HUES48 (cell line): Measurements from ENCODE around the gene GTSF1L.

ENCODE experiments used
- H3K27ac ChIP-seq: one replicate; pipeline ENCODE4 v1.7.0; 2013; ENCODE audit warnings: low read depth, low read length, inconsistent platforms
- H3K27me3 ChIP-seq: 2 replicates; pipeline ENCODE4 v1.6.1; 2013; ENCODE audit warnings: mild to moderate bottlenecking, low read length; ENCODE audit not compliant: control insufficient read depth, insufficient read depth
- H3K36me3 ChIP-seq: 2 replicates; pipeline ENCODE4 v1.6.1; 2013; ENCODE audit warnings: low read length; ENCODE audit not compliant: control insufficient read depth, insufficient read depth
- H3K4me1 ChIP-seq: 2 replicates; pipeline ENCODE4 v1.6.1; 2013; ENCODE audit warnings: mild to moderate bottlenecking, low read length; ENCODE audit not compliant: control insufficient read depth, insufficient read depth
- H3K4me3 ChIP-seq: 2 replicates; pipeline ENCODE4 v1.5.1; 2013; ENCODE audit warnings: mild to moderate bottlenecking, low read depth, low read length
- H3K9ac ChIP-seq: 2 replicates; pipeline ENCODE4 v1.6.1; 2013; ENCODE audit warnings: mild to moderate bottlenecking, low read depth, low read length, moderate library complexity
- H3K9me3 ChIP-seq: 2 replicates; pipeline ENCODE4 v1.6.1; 2013; ENCODE audit warnings: low read length; ENCODE audit not compliant: control insufficient read depth, insufficient read depth

Gene GTSF1L

DNA sequence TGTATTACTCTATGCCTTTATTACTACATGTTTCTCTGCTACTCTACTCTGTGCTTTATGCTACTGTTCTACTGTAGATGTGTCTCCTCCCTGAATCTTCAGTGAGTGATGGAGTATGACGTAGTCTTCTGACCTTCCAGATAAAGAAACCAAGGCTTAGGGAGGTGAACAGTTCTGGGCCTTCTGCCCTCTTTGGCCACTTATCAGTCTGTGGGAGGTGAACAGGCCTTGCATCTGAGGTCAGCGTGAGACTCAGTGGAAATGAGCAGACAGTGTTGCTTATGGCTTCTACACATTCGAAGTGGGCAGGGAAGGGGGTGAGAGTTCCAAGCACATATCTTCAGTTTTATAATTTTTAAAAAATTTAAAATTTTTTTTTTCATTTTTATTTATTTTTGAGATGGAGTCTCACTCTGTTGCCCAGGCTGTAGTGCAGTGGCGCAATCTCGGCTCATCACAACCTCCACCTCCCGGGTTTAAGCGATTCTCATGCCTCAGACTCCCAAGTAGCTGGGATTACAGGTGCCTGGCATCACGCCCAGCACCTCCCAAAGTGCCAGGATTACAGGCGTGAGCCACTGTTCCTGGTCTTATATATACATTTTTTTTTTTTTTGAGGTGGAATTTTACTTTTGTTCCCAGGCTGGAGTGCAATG, 35.7 kb downstream of the GTSF1L start:
- peaks cover 87% of the 10 kb centered on the region for H3K36me3 ChIP-seq

DNA sequence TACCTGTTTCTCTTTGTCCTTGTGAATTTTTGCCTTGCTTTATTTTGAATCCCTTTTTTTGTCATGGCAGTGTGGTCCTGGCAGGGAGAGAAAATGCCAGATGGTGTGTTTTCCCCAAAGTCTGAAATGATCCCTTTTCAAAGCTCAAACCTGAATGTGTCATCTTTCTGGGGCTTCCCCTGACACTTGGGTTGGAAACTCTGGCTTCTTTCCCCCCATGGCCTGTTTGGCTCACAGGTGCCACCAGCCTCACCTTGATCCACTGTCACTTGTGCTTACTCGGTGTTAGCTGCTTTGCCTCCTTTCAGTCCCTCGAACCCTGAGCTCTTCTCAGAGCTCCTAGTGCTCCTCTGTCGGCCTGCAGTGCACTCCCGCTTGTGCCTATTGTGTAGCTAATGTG, 37.6 kb downstream of the GTSF1L start:
- H3K36me3 ChIP-seq: peaks cover 70% of the 10 kb centered on the region

More for the DNA sequence above, 35.7 kb downstream of the GTSF1L start:
- Histone ChIP-seq H3K9me3 (no peaks in the 10 kb centered on the region), H3K9ac (no peak overlapping the region), H3K4me1 (no peaks in the 10 kb centered on the region), H3K27ac (no peak overlapping the region), H3K4me3 (no peak overlapping the region), H3K27me3 (no peaks in the 10 kb centered on the region)

DNA sequence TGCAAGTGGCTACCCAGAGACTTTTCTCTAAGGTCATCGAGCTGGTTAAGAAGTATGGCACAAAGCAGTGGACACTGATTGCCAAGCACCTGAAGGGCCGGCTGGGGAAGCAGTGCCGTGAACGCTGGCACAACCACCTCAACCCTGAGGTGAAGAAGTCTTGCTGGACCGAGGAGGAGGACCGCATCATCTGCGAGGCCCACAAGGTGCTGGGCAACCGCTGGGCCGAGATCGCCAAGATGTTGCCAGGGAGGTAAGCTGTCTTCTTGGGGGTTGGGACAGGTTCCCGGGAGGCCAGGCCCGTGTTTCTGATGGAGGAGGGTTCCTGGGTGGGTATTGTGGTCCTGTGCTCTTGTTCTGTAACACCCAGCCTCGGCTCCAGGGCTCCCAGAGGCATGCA, 40.0 kb downstream of the GTSF1L start:
- no peak overlapping the region for H3K27ac ChIP-seq

More for the DNA sequence above, 37.6 kb downstream of the GTSF1L start:
- Histone ChIP-seq H3K9ac (no peak overlapping the region), H3K9me3 (no peaks in the 10 kb centered on the region), H3K27ac (no peak overlapping the region), H3K27me3 (no peaks in the 10 kb centered on the region), H3K4me1 (no peaks in the 10 kb centered on the region), H3K4me3 (no peak overlapping the region)

DNA sequence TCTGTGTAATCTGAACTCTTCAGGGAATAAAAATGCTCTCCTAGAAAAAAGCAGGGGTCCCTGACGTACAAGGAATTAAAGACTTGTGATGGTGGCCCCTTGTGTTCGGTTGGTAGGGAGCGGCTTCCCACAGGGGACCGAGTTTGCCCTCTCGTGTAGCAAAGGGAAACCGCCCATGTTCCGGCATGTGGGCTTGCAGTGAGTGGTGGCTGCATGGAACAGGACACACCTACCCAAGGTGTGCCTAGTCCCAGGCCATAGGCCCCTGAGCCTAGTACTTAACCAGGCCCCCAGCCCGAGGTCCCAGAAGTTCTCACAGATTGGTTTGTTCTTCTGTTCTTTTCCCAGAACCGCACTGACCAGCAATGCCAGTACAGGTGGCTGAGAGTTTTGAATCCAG, 44.4 kb downstream of the GTSF1L start:
- Histone ChIP-seq H3K27me3 (no peaks in the 10 kb centered on the region), H3K9ac (no peak overlapping the region), H3K9me3 (no peaks in the 10 kb centered on the region), H3K4me1 (no peaks in the 10 kb centered on the region), H3K4me3 (no peak overlapping the region), H3K27ac (no peak overlapping the region), H3K36me3 (peaks cover 58% of the 10 kb centered on the region)

More for the DNA sequence above, 40.0 kb downstream of the GTSF1L start:
- Histone ChIP-seq H3K4me1 (no peaks in the 10 kb centered on the region), H3K9ac (no peak overlapping the region), H3K27me3 (no peaks in the 10 kb centered on the region), H3K4me3 (no peak overlapping the region), H3K9me3 (no peaks in the 10 kb centered on the region), H3K36me3 (peaks cover 69% of the 10 kb centered on the region)

GRCh38 chr20:43681991-43682410, 44.8 kb downstream of the GTSF1L start:
- Histone ChIP-seq H3K9me3 (no peaks in the 10 kb centered on the region), H3K4me3 (no peak overlapping the region), H3K27ac (no peak overlapping the region), H3K36me3 (peaks cover 58% of the 10 kb centered on the region), H3K27me3 (no peaks in the 10 kb centered on the region), H3K4me1 (0 out of 2 replicates have a peak, but pooled peaks cover 2% of the 10 kb centered on the region), H3K9ac (no peak overlapping the region)

- Histone ChIP-seq H3K36me3 (peaks cover 58% of the 10 kb centered on the region), H3K4me1 (0 out of 2 replicates have a peak, but pooled peaks cover 2% of the 10 kb centered on the region), H3K9ac (no peak overlapping the region), H3K27me3 (no peaks in the 10 kb centered on the region), H3K9me3 (no peaks in the 10 kb centered on the region), H3K27ac (no peak overlapping the region), H3K4me3 (no peak overlapping the region)
Measured at GRCh38 chr20:43681468-43681942, 45.3 kb downstream of the GTSF1L start.

DNA sequence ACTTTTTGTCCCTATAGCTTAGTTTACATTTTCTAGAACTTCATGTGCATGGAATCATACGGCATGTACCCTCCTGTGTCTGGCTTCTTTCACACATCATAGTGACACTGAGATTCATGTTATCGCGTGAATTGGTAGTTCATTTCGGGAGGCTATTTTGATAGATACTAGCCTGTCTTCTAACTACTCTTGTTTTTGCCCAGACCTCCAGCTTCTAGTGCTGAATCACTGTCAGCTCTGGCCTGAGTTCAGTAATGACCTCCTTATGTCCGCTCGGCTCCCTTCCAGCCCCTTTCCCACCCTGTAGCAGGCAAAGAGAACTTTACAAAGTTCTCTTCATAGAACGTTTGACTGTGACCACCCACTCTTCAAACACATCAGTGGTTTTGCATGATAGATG, 45.8 kb downstream of the GTSF1L start:
- Histone ChIP-seq H3K27me3 (no peaks in the 10 kb centered on the region), H3K36me3 (peaks cover 57% of the 10 kb centered on the region), H3K9me3 (no peaks in the 10 kb centered on the region), H3K27ac (no peak overlapping the region), H3K9ac (no peak overlapping the region), H3K4me3 (no peak overlapping the region), H3K4me1 (0 out of 2 replicates have a peak, but pooled peaks cover 2% of the 10 kb centered on the region)

DNA sequence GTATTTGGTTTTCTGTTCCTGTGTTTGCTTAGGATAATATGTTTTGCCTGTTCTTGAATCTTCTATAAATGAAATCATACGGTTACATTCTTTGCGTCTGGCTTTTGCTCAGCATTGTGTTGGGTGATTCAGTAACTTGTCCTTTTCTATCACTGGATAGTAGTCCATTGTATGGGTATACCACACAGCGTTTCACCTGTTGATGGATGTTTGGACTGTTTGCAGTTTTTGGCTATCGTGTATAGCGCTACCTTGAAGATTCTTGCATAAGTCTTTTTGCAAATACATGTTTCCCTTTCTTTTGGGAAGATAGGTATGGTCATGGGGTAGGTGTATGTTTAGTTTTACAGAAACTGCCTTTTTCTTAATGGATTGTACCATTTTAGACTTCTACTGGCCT, 50.4 kb downstream of the GTSF1L start:
- Histone ChIP-seq H3K4me1 (0 out of 2 replicates have a peak, but pooled peaks cover 2% of the 10 kb centered on the region), H3K27me3 (no peaks in the 10 kb centered on the region), H3K36me3 (peaks cover 58% of the 10 kb centered on the region), H3K4me3 (no peak overlapping the region), H3K27ac (no peak overlapping the region), H3K9ac (no peak overlapping the region), H3K9me3 (no peaks in the 10 kb centered on the region)
